HEK293T (cell line): ENCODE results near the gene C1orf226.

Experiments
- ARNT ChIP-seq: fragments of 450-650 bp; IDR thresholded peaks from 2 replicates; pipeline ENCODE4 v1.6.1; 2017; ENCODE audit warnings: mild to moderate bottlenecking
- CTBP1 ChIP-seq: fragments of 450-650 bp; IDR thresholded peaks from 2 replicates; pipeline ENCODE4 v1.6.1; 2016; ENCODE audit warnings: borderline replicate concordance
- ELF4 ChIP-seq: fragments of 450-650 bp; IDR thresholded peaks from 2 replicates; pipeline ENCODE4 v1.6.1; 2017; ENCODE audit warnings: antibody characterized with exemption
- FOXK2 ChIP-seq: fragments of 450-650 bp; IDR thresholded peaks from 2 replicates; pipeline ENCODE4 v1.6.1; 2016; ENCODE audit warnings: mild to moderate bottlenecking
- FOXM1 ChIP-seq: fragments of 450-650 bp; IDR thresholded peaks from 2 replicates; pipeline ENCODE4 v1.6.1; 2017; ENCODE audit warnings: mild to moderate bottlenecking, borderline replicate concordance
- HDGF ChIP-seq: fragments of 450-650 bp; IDR thresholded peaks from 2 replicates; pipeline ENCODE4 v1.6.1; 2017; ENCODE audit warnings: antibody characterized with exemption, borderline replicate concordance
- LEF1 ChIP-seq: fragments of 450-650 bp; IDR thresholded peaks from 2 replicates; pipeline ENCODE4 v1.6.1; 2017; ENCODE audit warnings: mild to moderate bottlenecking, borderline replicate concordance
- NFRKB ChIP-seq: fragments of 450-650 bp; IDR thresholded peaks from 2 replicates; pipeline ENCODE4 v1.6.1; 2016; ENCODE audit warnings: mild to moderate bottlenecking, moderate library complexity
- SUZ12 ChIP-seq: fragments of 450-650 bp; IDR thresholded peaks from 2 replicates; pipeline ENCODE4 v1.6.1; 2016; ENCODE audit warnings: mild to moderate bottlenecking
- ZNF384 ChIP-seq: fragments of 450-650 bp; IDR thresholded peaks from 2 replicates; pipeline ENCODE4 v1.6.1; 2016
- TF ChIP-seq, protein P1 (sequence below): fragments of 450-650 bp; IDR thresholded peaks from 2 replicates; pipeline ENCODE4 v1.6.1; 2016

DNA sequence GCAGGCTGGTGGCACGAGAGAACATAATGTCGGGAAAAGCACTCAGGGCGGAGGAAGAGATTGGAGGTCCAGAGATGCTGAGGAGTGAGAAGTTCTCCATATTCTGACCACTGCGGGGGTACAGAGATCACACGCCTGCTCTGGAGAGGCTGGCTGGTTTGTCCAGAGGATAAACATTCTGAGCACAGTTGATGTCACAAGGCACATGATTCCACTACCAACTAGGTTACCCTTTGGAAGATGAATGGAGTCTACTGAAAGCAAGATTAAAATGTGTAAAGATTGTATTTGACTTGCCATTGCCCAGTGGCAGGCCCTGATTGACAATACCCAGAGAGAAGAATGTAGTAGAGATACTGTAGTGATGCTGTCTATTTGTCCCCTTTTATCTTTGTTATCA lies 4.8 kb upstream of the C1orf226 start, which contains the start of gene SPATA46:
- TF ChIP-seq HDGF (no peak), NFRKB (no peak), FOXK2 (no peak), ZNF384 (no peak), CTBP1 (no peak), FOXM1 (no peak), SUZ12 (no peak), ELF4 (no peak), LEF1 (no peak), ARNT (no peak)
- TF ChIP-seq, protein P1, sequence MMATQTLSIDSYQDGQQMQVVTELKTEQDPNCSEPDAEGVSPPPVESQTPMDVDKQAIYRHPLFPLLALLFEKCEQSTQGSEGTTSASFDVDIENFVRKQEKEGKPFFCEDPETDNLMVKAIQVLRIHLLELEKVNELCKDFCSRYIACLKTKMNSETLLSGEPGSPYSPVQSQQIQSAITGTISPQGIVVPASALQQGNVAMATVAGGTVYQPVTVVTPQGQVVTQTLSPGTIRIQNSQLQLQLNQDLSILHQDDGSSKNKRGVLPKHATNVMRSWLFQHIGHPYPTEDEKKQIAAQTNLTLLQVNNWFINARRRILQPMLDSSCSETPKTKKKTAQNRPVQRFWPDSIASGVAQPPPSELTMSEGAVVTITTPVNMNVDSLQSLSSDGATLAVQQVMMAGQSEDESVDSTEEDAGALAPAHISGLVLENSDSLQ: no peak
